ENCODE measurements around the gene SPINK8.

- TF ChIP-seq CTCF (conservative IDR thresholded peaks at IDR 0.05 in 1 of 2, IDR thresholded peaks at IDR 0.05 in 1 of 2; ENCODE audit: low read depth in 1 of 2, low read length in 2 of 2) (no peak), EZH2 (IDR thresholded peaks at IDR 0.05; ENCODE audit: low read length, missing control alignments) (no peak)
These were observed 11.5 kb upstream of the SPINK8 start for GRCh38 chr3:48344867-48345507.
